Measurements from ENCODE around the gene CAD. TPM values are rescaled to one million over a fixed set of nuclear protein-coding genes. Genes with fewer than 3 reads are reported as not detected.

Gene CAD
- total RNA-seq, 4 donors from 2014 or later, result 2.7 to 10.2 (median 7.1) TPM

DNA sequence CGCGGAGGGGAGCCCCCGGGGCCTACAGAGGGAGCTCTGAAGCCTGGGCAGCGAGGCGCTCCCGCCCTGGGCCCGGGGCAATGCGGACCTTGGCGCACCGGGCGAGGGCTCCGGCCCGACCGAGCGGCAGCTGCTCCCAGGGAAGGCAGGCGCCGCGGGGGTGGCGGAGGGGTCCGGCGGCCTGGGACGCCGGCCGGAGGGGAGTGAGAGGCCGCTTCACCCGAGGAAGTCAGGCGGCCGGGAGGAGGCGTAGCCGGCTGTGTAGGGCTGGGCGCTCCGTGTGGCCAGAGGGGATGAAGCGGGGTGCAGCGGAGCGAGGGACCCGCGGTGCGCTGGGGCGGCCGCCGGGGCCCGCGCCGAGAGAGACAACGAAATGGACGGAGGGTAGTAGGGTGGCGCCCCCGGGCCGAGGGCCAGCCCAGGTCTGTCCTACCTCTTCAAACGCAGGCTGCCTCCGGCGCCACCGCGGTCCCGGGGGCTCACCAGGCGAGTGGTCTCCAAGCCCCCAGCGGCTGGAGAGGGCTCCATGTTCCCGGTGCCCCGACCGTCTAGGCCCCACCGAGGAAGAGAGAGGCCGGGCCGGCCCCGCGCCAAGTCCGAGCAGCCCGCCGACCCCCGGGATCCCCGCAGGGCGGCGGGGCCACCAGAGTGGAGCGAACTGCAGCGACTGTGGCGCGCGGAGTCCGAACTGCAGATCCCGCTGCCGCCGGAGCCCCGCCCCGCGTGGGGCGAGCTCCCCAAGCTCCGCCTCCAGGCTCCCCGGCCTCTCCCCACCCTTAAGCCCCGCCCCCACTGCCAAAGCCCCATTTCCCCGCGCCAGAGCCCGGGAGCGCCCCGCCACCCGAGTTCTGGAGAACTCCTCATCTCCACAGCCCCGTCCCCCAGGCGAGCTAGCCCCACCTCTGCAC lies 45.5 kb downstream of the CAD start, which contains the start of gene SLC30A3:
TSS of gene SLC30A3 (minus strand) at position 669 of the 908 bp plus-strand sequence. CDS start at position 528, 141 bp downstream.
- DNase-seq (peak in 1 of 2 donors; percentile 28), ATAC-seq (peak in 1 of 2 donors; percentile 46)
- no peaks in the 10 kb centered on the region for H3K36me3 ChIP-seq
- TF ChIP-seq, protein P1, sequence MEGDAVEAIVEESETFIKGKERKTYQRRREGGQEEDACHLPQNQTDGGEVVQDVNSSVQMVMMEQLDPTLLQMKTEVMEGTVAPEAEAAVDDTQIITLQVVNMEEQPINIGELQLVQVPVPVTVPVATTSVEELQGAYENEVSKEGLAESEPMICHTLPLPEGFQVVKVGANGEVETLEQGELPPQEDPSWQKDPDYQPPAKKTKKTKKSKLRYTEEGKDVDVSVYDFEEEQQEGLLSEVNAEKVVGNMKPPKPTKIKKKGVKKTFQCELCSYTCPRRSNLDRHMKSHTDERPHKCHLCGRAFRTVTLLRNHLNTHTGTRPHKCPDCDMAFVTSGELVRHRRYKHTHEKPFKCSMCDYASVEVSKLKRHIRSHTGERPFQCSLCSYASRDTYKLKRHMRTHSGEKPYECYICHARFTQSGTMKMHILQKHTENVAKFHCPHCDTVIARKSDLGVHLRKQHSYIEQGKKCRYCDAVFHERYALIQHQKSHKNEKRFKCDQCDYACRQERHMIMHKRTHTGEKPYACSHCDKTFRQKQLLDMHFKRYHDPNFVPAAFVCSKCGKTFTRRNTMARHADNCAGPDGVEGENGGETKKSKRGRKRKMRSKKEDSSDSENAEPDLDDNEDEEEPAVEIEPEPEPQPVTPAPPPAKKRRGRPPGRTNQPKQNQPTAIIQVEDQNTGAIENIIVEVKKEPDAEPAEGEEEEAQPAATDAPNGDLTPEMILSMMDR (IDR thresholded peaks at IDR 0.05 in 4 of 5, conservative IDR thresholded peaks at IDR 0.05 in 1 of 5), result no peak
- TF ChIP-seq POLR2A (IDR thresholded peaks at IDR 0.05), result no peak
- no peak within 1 kb of the TSS for H3K27ac ChIP-seq
- H3K9me3 ChIP-seq, result no peaks in the 10 kb centered on the region
- H3K4me1 ChIP-seq, result peaks cover 25 to 26% of the 10 kb centered on the region in 2 donors
- H3K4me3 ChIP-seq, result peak within 1 kb of the TSS; percentile 51 to 78 (median 58)
- in situ Hi-C loops (cut with MboI; ENCODE audit: low sequenced_read_pairs in 4 of 4), result no loop called here
- intact Hi-C loops (cut with DNase I; ENCODE audit: low total_unique reads), result no loop called here
- H3K27me3 ChIP-seq, result peaks cover 71 to 80% (median 77%) of the 10 kb centered on the region in 3 donors

DNA sequence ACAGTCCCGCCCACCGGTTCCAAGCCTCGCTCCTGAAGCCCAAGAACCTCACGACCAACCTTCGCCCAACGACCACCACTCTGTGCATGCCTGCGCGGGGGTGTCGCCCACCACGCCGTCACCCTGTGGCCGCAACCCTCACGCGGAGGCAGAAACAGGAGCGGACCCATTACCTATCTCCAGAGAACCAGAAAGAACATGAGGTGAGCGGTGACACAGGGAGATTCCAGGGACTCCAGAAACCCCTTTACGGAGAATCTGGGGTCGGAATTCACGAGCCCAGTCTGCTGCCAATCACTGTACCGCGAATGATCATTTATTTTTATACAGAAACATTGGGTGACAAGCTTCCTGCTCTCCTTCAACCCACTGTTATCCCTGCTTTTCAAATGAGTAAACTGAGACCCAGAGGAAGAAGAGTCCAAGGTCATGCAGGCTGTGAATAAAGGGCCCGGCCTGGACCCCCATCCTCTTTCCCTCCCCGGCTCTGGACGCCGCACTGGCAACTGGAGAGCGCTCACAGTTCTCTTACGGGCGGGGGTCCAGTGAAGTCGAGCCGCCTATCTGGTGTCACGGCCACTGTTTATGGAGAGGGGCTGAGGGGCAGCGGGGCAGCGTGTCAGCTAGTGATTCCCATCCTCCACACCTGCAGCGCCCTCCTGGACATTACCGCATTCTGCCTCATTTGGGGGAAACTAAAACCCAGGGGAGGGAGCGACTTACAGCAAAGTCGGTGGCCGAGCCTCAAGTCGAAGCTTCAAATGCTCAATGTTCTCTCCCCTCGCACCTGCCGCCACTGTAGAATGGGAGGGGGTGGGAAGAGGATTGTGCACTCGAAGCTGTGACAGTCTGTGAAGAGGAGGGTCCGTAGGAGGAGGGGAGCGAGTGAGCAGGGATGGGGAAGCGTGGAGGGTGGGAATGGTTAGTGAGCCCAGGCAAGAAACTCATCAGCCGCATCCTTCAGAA lies 46.4 kb downstream of the CAD start:
- Histone ChIP-seq H3K27me3 (peaks cover 71 to 77% (median 74%) of the 10 kb centered on the region in 3 donors), H3K27ac (no peak overlapping the region)

DNA sequence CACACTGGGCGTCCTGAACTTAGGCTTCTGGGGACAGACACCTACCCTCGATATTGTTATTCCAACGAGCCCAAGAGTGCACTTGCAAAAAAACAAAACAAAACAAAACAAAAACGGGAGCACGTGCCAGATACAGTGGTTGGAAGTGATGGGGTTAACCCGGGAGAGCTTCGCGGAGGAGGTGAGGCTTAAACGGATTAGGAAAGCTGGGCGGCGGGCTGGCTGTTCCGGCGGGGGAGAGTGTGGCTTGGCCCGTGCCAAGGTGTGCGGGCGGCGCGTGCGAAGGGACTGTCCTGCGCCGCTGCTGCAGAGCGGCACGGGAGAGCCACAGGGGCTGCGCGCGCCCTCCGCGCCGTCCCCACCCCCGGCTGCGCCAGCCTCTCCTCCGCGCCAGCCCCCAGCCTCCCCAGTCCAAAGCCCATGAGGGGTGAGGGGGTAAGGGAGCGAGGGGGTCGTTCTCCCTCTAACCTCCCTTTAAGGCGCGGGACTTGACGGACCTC lies 47.1 kb downstream of the CAD start:
- no peak for DNase-seq
- intact Hi-C loops (cut with DNase I; ENCODE audit: low total_unique reads), result loop anchor here (1.0 kb wide), 1 partner anchor 39 kb away; no protein-coding TSS in a partner anchor
- H3K27ac ChIP-seq, result no peak overlapping the region
- in situ Hi-C loops (cut with MboI; ENCODE audit: low sequenced_read_pairs in 4 of 4), result no loop called here
- H3K4me3 ChIP-seq, result peak overlapping the region; percentile 18 to 78 (median 46)
- H3K36me3 ChIP-seq, result no peaks in the 10 kb centered on the region
- peaks cover 71 to 72% (median 71%) of the 10 kb centered on the region in 3 donors for H3K27me3 ChIP-seq
- peaks cover 25 to 26% of the 10 kb centered on the region in 2 donors for H3K4me1 ChIP-seq
- H3K9me3 ChIP-seq, result no peaks in the 10 kb centered on the region
- no peak for TF ChIP-seq POLR2A (IDR thresholded peaks at IDR 0.05)
- TF ChIP-seq, protein P1 (IDR thresholded peaks at IDR 0.05 in 4 of 5, conservative IDR thresholded peaks at IDR 0.05 in 1 of 5), result no peak
- peak in 1 of 2 donors; percentile 26 for ATAC-seq

More for the DNA sequence above, 46.4 kb downstream of the CAD start:
- no peak for ATAC-seq
- H3K4me3 ChIP-seq, result peak overlapping the region; percentile 51 to 78 (median 58)
- H3K36me3 ChIP-seq, result no peaks in the 10 kb centered on the region
- DNase-seq, result no peak
- H3K4me1 ChIP-seq, result peaks cover 25 to 26% of the 10 kb centered on the region in 2 donors
- intact Hi-C loops (cut with DNase I; ENCODE audit: low total_unique reads), result loop anchor here (1.0 kb wide), 1 partner anchor 40 kb away; no protein-coding TSS in a partner anchor
- in situ Hi-C loops (cut with MboI; ENCODE audit: low sequenced_read_pairs in 4 of 4), result no loop called here
- no peak for TF ChIP-seq POLR2A (IDR thresholded peaks at IDR 0.05)
- TF ChIP-seq, protein P1 (IDR thresholded peaks at IDR 0.05 in 4 of 5, conservative IDR thresholded peaks at IDR 0.05 in 1 of 5), result no peak
- no peaks in the 10 kb centered on the region for H3K9me3 ChIP-seq
